HFFc6 (cell line): Measurements from ENCODE around the gene EIF2A. TPM values are rescaled to one million over a fixed set of nuclear protein-coding genes. Genes with fewer than 3 reads are reported as not detected.
A peak's percentile ranks its signal among the peaks of the same experiment; 100 is the strongest.

Source experiments
- DNase-seq: peaks from one replicate; pipeline ENCODE4 v3.0.0-alpha.2; 2018
- H3K27ac Mint-ChIP-seq: 2 replicates; pipeline ENCODE4 v1.8.0; 2020; ENCODE audit warnings: mild to moderate bottlenecking, mixed read lengths
- H3K27me3 Mint-ChIP-seq: 2 replicates; pipeline ENCODE4 v1.8.0; 2021; ENCODE audit warnings: mild to moderate bottlenecking, moderate library complexity, mixed read lengths; ENCODE audit not compliant: insufficient read depth
- H3K36me3 Mint-ChIP-seq: 2 replicates; pipeline ENCODE4 v1.8.0; 2021; ENCODE audit warnings: low read depth, mixed read lengths
- H3K4me1 Mint-ChIP-seq: 2 replicates; pipeline ENCODE4 v1.8.0; 2020; ENCODE audit warnings: low read depth, mixed read lengths
- H3K4me3 Mint-ChIP-seq: 2 replicates; pipeline ENCODE4 v1.8.0; 2020; ENCODE audit warnings: mild to moderate bottlenecking, moderate library complexity, mixed read lengths
- H3K9me3 Mint-ChIP-seq: 2 replicates; pipeline ENCODE4 v1.8.0; 2020; ENCODE audit warnings: mild to moderate bottlenecking, mixed read lengths
- CTCF ChIP-seq: fragments of 200-600 bp; sonication (generic); IDR thresholded peaks from 2 replicates; pipeline ENCODE4 v1.5.0; 2021; ENCODE audit warnings: antibody characterized with exemption, mild to moderate bottlenecking
- total RNA-seq, 6 experiments: library from RNA; stranded (reverse); fragmentation: NEBNext Ultra II Directional; extraction: Animal tissue kit (Norgen Biotek cat#: 25700); gene quantifications; 2 replicates in 1 of 6; 3 replicates in 5 of 6; pipeline ENCODE4 v1.2.3, GENCODE V29; 2021

EIF2A gene
- total RNA-seq, 6 experiments from 2014 or later: 69.6 to 85.9 (median 75.0) TPM

GRCh38 chr3:150567328-150567727, 20.7 kb downstream of the EIF2A start:
- Mint-ChIP-seq H3K4me1 (no peaks in the 10 kb centered on the region), H3K36me3 (peaks cover 26% of the 10 kb centered on the region; the same call in 1 of the 2 replicates), H3K27me3 (no peaks in the 10 kb centered on the region), H3K27ac (no peak overlapping the region), H3K4me3 (no peak overlapping the region), H3K9me3 (no peaks in the 10 kb centered on the region)
- TF ChIP-seq CTCF: no peak
- DNase-seq: no peak

- DNase-seq: no peak
- TF ChIP-seq CTCF: peak; percentile 27
- Mint-ChIP-seq H3K27ac (no peak overlapping the region), H3K36me3 (peaks cover 7% of the 10 kb centered on the region; the same call in 1 of the 2 replicates), H3K4me3 (no peak overlapping the region), H3K4me1 (no peaks in the 10 kb centered on the region), H3K27me3 (no peaks in the 10 kb centered on the region), H3K9me3 (no peaks in the 10 kb centered on the region)
These were observed 31.3 kb downstream of the EIF2A start for GRCh38 chr3:150577855-150578254.

GRCh38 chr3:150581174-150581573, 34.6 kb downstream of the EIF2A start:
- peaks cover 7% of the 10 kb centered on the region; the same call in 1 of the 2 replicates for H3K36me3 Mint-ChIP-seq
- no peak for TF ChIP-seq CTCF
- H3K4me3 Mint-ChIP-seq: no peak overlapping the region
- H3K27ac Mint-ChIP-seq: no peak overlapping the region
- H3K27me3 Mint-ChIP-seq: no peaks in the 10 kb centered on the region
- H3K9me3 Mint-ChIP-seq: no peaks in the 10 kb centered on the region
- no peak for DNase-seq
- H3K4me1 Mint-ChIP-seq: no peaks in the 10 kb centered on the region

- no peaks in the 10 kb centered on the region for H3K9me3 Mint-ChIP-seq
- TF ChIP-seq CTCF: no peak
- H3K27me3 Mint-ChIP-seq: no peaks in the 10 kb centered on the region
- no peaks in the 10 kb centered on the region; the same call in 1 of the 2 replicates for H3K36me3 Mint-ChIP-seq
- no peak overlapping the region for H3K4me3 Mint-ChIP-seq
- no peak overlapping the region for H3K27ac Mint-ChIP-seq
- no peak for DNase-seq
- H3K4me1 Mint-ChIP-seq: no peaks in the 10 kb centered on the region
These were observed 36.0 kb downstream of the EIF2A start for GRCh38 chr3:150582620-150583019.

- H3K36me3 Mint-ChIP-seq: no peaks in the 10 kb centered on the region; the same call in 1 of the 2 replicates
These were observed 36.4 kb downstream of the EIF2A start for GRCh38 chr3:150583028-150583427.

More at GRCh38 chr3:150583028-150583427, 36.4 kb downstream of the EIF2A start:
- TF ChIP-seq CTCF: no peak
- Mint-ChIP-seq H3K4me1 (no peaks in the 10 kb centered on the region), H3K27me3 (no peaks in the 10 kb centered on the region), H3K4me3 (no peak overlapping the region), H3K27ac (no peak overlapping the region), H3K9me3 (no peaks in the 10 kb centered on the region)
- DNase-seq: no peak
